NT2/D1 (cell line): ENCODE data around the gene MED31.

Experiments
- SUZ12 ChIP-seq: IDR thresholded peaks from 2 replicates; pipeline ENCODE4 v1.6.1; 2011; ENCODE audit not compliant: insufficient read length, insufficient read depth; ENCODE audit errors: extremely low read depth
- YY1 ChIP-seq: IDR thresholded peaks from 2 replicates; pipeline ENCODE4 v1.6.1; 2011; ENCODE audit not compliant: insufficient read length, insufficient read depth
- ZNF274 ChIP-seq: IDR thresholded peaks from 2 replicates; pipeline ENCODE4 v1.6.1; 2011; ENCODE audit warnings: mild to moderate bottlenecking, low read depth, low read length

DNA sequence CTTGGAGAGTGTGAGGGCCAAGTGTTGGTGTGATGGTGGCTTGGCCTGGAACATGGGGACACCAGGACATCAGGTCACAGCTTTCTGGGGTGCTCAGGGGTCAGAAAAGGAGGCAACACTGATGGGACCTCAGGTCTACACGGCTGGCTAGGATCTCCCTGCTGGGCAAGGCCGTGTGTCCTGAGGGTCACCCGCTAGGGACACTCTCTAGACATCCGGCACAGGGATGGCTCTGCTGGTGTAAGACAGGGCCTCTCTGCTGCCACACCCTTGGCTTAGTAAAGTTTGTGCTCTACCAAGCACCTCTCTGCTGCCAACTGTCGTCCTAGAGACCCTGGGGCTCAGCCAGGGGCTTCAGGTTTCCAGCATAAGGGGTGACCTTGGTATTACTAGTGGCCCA is 45.5 kb upstream of the MED31 start:
- TF ChIP-seq YY1 (no peak), ZNF274 (no peak), SUZ12 (no peak)
